ENCODE measurements around the gene KANK4. TPM values are rescaled to one million over a fixed set of nuclear protein-coding genes. Genes with fewer than 3 reads are reported as not detected.
"Not testable (repeated sequence)": the region's sequence is repeated elsewhere in the genome, so short reads cannot be mapped to it uniquely, and the experiment has no call there.

The KANK4 gene
- total and polyA plus RNA-seq, 12 donors = 0.12 to 1.1 (median 0.26) TPM; not detected in 2

- TF ChIP-seq POLR2A (IDR thresholded peaks at IDR 0.05) (no peak), CTCF (IDR thresholded peaks at IDR 0.05) (no peak)
- intact Hi-C loops (cut with DNase I) = no loop called here
- 79 to 85% (median 82%) methylated on average over 10 to 11 of the region's 11 CpGs for WGBS, 4 donors
- H3K36me3 ChIP-seq (replicated peaks in 1 of 2) = no peaks in the 10 kb centered on the region
- no peak for DNase-seq
- H3K9me3 ChIP-seq (replicated peaks in 1 of 3) = no peaks in the 10 kb centered on the region
- no peak overlapping the region for H3K27ac ChIP-seq
- no peak overlapping the region for H3K4me3 ChIP-seq
- H3K4me1 ChIP-seq (replicated peaks in 1 of 2) = no peaks in the 10 kb centered on the region
- no peaks in the 10 kb centered on the region for H3K27me3 ChIP-seq
Measured at GRCh38 chr1:62227496-62227895, 91.7 kb downstream of the KANK4 start.

GRCh38 chr1:62224182-62224581 lies 95.1 kb downstream of the KANK4 start:
- DNase-seq = peak in 1 of 7 donors; percentile 10
- H3K36me3 ChIP-seq (replicated peaks in 1 of 2) = no peaks in the 10 kb centered on the region
- 43 to 89% (median 52%) methylated on average over 2 to 3 of the region's 3 CpGs for WGBS, 4 donors
- no peaks in the 10 kb centered on the region for H3K9me3 ChIP-seq (replicated peaks in 1 of 3)
- no peaks in the 10 kb centered on the region for H3K4me1 ChIP-seq (replicated peaks in 1 of 2)
- no peak overlapping the region for H3K4me3 ChIP-seq
- no peaks in the 10 kb centered on the region for H3K27me3 ChIP-seq
- H3K27ac ChIP-seq = no peak overlapping the region
- TF ChIP-seq CTCF (IDR thresholded peaks at IDR 0.05) (no peak), POLR2A (IDR thresholded peaks at IDR 0.05) (no peak)
- intact Hi-C loops (cut with DNase I) = no loop called here

DNA sequence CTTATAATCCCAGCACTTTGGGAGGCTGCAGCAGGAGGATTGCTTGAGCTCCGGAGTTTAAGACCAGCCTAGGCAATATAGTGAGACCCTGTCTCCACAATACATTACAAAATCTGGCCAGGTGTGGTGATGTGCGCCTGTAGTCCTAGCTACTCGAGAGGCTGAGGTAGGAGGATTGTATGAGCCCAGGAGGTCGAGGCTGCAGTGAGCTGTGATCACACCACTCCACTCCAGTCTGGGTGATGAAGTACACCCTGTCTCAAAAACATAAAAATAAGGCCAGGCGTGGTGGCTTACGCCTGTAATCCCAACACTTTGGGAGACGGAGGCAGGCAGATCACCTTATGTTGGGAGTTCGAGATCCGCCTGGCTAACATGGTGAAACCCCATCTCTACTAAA lies 96.9 kb downstream of the KANK4 start:
- Histone ChIP-seq H3K36me3 (replicated peaks in 1 of 2) (no peaks in the 10 kb centered on the region), H3K4me3 (no peak overlapping the region), H3K27me3 (no peaks in the 10 kb centered on the region), H3K4me1 (replicated peaks in 1 of 2) (no peaks in the 10 kb centered on the region), H3K27ac (no peak overlapping the region), H3K9me3 (replicated peaks in 1 of 3) (no peaks in the 10 kb centered on the region)
- DNase-seq = peak in 1 of 7 donors; percentile 15
- 72 to 88% (median 86%) methylated on average over 8 to 9 of the region's 9 CpGs for whole genome bisulfite sequencing, 4 donors
- intact Hi-C loops (cut with DNase I) = no loop called here
- no peak for TF ChIP-seq CTCF (IDR thresholded peaks at IDR 0.05)
- TF ChIP-seq POLR2A (IDR thresholded peaks at IDR 0.05) = no peak

- Histone ChIP-seq H3K9me3 (replicated peaks in 1 of 3) (no peaks in the 10 kb centered on the region), H3K27me3 (no peaks in the 10 kb centered on the region), H3K36me3 (replicated peaks in 1 of 2) (no peaks in the 10 kb centered on the region), H3K4me1 (replicated peaks in 1 of 2) (no peaks in the 10 kb centered on the region), H3K4me3 (no peak overlapping the region), H3K27ac (no peak overlapping the region)
- no peak for DNase-seq
- intact Hi-C loops (cut with DNase I) = no loop called here
- 88 to 100% (median 93%) methylated on average over 1 of the region's 1 CpG for WGBS, 4 donors
- TF ChIP-seq CTCF (IDR thresholded peaks at IDR 0.05) = no peak
- no peak for TF ChIP-seq POLR2A (IDR thresholded peaks at IDR 0.05)
Measured at GRCh38 chr1:62221171-62221570, 98.1 kb downstream of the KANK4 start.

DNA sequence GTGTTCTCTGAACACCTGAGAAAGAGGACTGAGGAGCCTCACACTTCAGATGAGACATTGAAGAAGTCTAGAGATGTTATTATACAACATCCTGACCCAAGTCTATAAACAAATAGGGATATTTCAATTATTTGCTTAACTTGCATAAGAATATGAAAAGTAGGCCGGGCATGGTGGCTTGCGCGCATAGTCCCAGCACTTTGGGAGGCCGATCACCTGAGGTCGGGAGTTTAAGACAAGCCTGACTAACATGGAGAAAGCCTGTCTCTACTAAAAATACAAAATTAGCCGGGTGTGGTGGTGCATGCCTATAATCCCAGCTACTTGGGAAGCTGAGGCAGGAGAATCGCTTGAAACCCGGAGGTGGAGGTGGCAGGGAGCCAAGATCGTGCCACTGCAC lies 98.8 kb downstream of the KANK4 start:
- H3K27ac ChIP-seq; H3K27me3 ChIP-seq; H3K9me3 ChIP-seq (replicated peaks in 1 of 3); intact Hi-C loops (cut with DNase I); H3K4me1 ChIP-seq (replicated peaks in 1 of 2); H3K4me3 ChIP-seq; H3K36me3 ChIP-seq (replicated peaks in 1 of 2): not testable (repeated sequence)
- peak in 1 of 7 donors; percentile 25 for DNase-seq
- WGBS, 4 donors = 86 to 95% (median 94%) methylated on average over 9 of the region's 9 CpGs

Measured in adrenal gland (tissue), 12 donors.